ENCODE data around the gene RPH3AL.

- TF ChIP-seq GATA3 (IDR thresholded peaks at IDR 0.05; ENCODE audit: low read depth, low read length) (no peak), GATA2 (IDR thresholded peaks at IDR 0.05; ENCODE audit: low read depth, low read length) (no peak)
Measured at GRCh38 chr17:231966-232807, 120.4 kb downstream of the RPH3AL start.

All from SH-SY5Y (cell line).